HL-60/S4 treated with retinoic acid at 250 ng/mL for 4 days and 3 days (cell line): ENCODE measurements around the gene SMIM44.

ENCODE experiments used
- in situ Hi-C: fragments of 300-500 bp; cut with MboI; formaldehyde crosslinking; loops from 2 replicates; pipeline ENCODE4 v1.7.0; 2022; ENCODE audit warnings: low sequenced_read_pairs

The SMIM44 gene

DNA sequence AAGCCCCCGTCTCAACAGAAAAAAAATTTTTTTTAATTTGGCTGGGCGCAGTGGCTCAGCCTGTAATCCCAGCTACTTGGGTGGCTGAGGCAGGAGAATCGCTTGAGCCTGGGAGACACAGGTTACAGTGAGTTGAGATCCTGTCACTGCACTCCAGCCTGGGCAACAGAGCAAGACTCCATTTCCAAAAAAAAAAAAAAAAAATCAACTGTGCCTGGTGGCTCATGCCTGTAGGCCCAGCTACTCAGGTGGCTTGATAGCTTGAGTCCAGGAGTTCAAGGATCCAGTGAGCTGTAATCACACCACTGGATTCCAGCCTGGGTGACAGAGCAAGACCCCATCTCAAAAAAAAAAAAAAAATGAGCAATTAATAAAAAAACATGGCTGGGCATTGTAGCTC lies 18.5 kb upstream of the SMIM44 start:
- in situ Hi-C loops, result no loop called here

DNA sequence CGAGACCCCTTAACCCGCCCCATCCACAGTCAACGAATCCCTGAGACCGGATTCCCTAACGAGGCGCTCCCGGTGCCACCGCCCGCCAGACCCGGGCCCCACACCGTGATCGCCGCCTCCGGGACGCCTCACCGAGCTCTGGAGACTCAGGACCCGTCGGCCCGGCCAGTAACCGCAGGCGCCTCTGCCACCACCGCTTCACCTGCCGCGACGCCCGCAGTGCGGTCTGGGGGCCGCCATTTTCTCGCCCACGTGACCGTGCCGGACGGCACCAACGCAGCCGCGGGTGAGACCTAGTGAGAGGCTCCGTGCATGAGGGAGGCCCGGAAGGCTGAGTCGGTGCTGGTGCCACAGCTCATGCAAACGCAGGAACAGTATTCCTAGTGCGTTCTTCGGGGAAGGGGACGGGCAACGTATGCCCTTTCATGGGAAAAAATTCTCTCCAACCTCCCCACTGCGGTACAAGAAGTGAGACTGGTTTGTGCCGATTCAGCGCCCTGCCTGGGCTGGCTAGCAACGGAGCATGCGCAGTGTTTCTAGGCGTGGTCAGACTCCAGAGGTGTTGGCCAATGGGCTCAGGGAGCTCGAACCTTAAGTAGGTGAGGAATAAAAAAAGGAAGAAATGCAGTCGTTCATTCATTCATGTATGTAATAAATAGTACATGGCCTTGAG lies 17.3 kb upstream of the SMIM44 start, which contains the start of gene DOHH:
TSS of gene DOHH (minus strand) at position 246 of the 673 bp plus-strand sequence. CDS start 3,860 bp downstream, outside the sequence.
- in situ Hi-C loops, result no loop called here

DNA sequence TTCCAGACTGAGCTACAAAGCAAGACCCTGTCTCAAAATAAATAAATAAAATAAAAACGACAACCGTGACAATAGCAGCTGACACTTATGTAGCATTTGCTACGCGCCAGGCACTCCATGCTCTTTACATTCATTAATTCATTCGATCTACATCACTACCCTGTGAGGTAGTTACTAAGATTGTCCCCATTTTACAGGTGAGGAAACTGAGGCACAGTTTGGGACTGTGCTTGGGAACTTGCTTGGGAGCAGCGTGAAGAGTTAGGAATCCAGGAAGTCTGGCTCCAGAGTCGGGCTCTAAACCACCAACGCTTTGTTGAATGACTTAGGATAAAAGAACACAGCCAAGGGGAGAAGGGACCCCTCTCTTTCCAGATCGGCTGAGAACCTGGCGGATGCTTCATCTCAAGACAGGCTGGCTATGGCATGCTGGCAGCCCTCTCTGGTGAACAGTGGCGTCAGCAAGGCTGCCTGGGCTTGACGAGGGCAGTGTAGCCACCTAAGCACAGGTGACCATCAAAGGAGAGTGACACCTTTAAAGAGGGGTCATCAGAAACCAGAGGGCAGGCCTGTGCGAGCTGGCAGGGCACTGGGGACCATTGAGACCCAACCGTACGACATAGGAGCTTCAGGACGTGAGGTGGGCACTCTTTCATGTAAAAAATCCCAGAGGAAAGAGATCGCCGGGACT lies 16.6 kb upstream of the SMIM44 start:
- in situ Hi-C loops, result no loop called here

DNA sequence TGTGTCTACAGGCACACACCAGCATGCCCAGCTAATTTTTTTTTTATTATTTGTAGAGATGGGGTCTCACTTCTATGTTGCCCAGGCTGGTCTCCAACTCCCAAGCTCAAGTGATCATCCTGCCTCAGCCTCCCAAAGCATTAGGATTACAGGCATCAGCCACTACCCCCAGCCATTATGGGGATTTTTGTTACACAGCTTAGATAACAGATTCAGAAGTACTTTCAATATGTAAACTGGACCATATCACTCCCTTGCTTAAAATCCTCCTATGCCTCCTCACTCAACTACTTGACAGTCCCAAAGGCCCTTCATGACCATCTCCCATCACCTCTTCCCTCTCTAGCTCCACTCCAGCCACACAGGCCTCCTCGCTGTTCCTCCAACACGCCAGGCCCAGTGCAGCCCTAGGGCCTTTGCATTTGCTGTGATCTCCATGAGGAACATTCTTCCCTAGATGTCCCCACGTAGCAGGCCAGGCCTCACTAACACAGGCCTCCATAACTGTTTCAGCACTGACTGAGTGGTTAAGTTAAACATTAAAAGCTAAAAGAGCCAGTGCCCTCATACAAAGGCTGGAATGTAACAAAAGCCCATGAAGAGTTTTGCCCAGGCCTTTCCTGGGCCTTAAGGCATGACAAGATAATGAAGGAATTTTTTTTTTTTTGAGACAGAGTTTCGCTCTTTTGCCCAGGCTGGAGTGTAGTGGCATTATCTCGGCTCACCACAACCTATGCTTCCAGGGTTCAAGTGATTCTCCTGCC lies 14.7 kb upstream of the SMIM44 start:
- in situ Hi-C loops, result no loop called here

DNA sequence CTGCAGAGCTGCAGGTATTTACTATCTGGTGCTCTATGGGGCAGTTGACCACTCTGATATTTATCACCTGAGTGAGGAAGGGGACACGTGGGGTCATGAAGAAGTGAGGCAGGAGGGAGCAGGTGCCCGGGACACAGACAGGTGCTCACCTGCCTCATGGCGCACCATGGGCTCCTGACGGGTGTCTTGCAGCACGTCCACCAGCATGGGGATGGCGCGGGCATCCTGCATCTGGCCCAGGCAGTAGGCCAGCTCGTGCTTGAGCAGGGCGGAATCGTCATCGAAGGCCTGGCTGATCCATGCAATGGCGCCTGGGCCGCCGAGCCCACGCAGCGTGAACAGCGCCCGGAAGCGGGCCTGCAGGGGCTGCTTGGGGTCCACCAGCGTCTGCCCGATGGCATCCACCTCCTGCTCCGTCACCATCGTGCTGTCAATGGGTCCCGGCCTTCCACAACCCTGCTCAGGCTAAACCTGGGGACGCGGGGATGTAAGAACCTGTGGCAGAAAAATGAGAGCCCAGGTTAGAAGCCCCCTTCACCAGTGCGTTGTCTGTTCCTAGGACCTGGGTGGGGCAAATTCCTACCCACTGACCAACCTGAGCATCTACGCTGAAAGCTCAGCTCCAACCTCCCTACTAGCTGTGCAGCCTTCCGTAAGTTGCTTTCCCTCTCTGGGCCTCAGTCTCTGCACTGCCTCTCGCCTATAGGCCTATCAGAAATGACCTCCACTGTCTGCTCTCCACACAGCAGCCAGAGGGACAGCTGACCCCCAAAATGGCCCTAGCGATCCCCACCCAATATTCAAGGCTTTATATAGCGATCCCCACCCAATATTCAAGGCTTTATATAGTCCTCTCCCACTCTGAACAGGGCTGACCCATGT lies 13.4 kb upstream of the SMIM44 start:
- in situ Hi-C loops, result no loop called here

DNA sequence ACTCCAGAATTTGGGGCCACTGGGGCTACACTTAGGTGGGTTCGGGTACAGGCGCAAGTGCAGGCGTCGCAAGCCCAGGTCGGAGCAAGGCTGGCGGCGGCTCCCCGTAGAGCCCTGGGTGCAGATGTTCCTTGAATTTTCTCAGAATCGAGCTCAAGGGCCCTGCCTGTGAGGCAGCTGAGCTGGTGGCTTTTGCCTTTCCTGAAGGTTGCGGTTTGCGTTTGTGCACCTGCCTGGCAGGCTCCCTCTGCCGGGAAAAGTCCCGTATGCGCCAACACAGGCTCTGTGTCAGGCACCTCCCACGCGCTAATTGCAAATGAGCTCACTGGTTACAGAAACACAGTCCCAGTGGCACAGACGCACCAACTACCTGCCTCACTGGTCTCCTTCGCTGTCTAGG lies 11.3 kb upstream of the SMIM44 start:
- in situ Hi-C loops, result no loop called here

DNA sequence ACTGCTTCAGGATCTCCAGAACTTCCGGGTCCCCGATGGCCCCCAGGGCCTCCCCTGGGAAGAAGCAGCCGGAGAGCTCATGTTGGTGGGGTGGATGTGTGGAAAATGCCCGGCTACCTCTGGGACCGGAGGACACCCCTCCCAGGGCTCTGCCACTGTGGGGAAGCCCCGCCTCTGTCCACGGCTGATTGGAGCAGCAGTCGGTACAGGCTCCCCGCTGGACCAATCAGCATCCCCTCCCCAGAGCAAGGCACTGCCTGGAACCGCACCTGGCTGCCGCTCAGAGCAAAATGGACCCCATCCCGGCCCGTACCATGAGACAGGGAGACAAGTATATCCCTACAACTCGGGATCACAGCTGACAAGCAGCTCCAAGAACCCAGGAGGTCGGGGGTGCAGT lies 10.8 kb upstream of the SMIM44 start:
- in situ Hi-C loops, result no loop called here

DNA sequence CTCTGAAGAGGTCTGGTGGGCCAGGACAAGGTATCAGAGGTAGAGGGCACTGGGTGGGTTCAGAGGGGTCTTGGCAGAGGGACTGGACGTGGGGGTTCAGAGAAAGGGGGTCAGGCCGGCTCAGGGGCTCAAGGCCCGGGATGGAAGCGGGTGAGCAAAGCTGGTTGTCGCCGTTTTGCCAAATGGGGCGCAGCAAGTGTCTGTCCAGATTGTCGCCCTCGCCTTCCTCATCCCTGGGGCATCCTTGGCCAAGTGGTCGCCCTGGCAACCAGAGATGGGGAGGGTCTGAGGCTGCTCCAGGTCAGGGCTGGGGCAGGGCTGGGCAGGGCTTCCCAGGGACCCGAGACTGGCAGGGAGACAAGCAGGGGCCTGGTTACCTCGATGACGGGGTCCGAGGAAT lies 10.4 kb upstream of the SMIM44 start:
- in situ Hi-C loops, result no loop called here

DNA sequence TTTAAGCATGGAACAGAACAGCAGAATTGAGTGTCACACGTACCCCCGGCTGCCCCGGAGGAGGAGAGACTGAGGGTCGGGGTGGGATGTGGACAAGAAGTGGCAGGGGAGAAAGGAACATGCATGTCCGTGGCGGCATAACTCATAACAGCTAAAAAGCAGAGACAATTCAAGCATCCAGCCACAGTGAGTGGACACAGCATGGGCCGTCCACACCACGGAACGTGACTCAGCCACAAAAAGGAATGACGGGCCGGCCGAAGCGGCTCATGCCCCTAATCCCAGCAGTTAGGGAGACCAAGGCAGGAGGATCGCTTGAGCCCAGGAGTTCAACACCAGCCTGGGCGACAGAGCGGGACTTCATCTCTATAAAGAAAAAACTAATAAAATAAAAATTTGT lies 9.7 kb upstream of the SMIM44 start:
- in situ Hi-C loops, result no loop called here

DNA sequence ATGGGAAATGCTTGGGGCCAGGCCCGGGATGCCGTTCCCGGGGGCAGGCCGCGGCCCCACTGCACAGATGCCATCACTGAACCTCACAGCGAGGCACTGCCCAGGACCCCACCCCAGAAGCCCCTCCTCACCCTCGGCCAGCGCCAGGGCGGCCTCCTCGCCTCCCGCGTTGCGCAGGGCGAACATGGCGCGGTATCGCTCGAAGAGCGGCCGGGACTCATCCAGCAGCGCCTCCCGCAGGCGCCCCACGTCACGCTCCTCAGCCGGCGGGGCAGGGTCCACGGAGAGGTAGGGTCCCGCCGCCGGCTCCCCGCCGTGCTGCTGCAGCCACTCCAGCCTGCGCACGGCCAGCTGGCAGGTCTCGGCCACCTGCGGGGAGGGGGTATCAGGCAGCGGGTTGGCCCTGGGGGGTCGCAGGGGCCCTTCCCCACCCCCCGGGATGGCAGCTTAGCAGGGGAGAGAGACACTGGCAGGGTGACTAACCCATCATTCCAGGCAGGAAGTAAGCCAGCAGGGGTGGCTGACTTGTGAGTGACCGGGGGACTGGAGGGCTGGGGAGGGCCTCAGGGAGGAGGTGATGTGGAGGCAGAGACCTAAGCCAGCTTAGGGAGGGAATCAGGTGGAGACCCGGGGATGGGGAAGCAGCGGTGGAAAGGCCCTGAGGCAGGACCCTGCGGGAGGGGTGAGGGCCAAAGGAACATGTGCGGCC lies 9.0 kb upstream of the SMIM44 start:
- in situ Hi-C loops, result no loop called here

DNA sequence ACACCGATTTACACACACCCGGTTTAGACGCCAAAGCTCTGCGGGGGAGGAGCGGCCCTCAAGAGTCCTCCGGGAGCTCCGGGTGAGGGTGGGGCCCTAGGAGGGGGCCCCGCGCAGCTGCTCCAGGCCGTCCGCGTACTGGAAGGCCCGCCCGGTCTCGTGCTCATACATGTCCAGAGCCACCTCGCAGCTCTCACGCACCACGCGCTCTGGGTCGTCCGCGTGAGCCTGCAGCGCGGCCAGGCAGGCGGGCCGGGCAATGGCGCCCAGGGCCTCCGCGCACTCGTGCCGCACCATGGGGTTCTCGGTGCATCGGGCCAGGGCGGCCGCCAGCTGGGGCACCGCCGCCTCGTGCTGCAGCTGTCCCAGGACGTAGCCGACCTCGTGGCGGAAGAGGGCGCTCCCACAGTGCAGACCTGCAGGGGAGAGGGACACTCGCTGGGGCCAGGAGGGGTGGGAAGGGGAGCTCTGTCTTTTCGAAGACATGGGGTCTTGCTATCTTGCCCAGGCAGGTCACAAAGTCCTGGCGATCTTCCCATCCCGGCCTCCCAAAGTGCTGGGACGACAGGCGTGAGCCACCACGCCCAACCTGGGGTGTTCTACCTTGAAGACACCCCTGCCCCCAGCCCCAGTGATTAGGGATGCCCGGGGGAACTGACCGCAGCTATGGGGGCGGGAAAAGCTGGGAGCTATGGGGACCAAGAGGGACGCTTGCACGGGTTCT lies 8.3 kb upstream of the SMIM44 start:
- in situ Hi-C loops, result no loop called here

DNA sequence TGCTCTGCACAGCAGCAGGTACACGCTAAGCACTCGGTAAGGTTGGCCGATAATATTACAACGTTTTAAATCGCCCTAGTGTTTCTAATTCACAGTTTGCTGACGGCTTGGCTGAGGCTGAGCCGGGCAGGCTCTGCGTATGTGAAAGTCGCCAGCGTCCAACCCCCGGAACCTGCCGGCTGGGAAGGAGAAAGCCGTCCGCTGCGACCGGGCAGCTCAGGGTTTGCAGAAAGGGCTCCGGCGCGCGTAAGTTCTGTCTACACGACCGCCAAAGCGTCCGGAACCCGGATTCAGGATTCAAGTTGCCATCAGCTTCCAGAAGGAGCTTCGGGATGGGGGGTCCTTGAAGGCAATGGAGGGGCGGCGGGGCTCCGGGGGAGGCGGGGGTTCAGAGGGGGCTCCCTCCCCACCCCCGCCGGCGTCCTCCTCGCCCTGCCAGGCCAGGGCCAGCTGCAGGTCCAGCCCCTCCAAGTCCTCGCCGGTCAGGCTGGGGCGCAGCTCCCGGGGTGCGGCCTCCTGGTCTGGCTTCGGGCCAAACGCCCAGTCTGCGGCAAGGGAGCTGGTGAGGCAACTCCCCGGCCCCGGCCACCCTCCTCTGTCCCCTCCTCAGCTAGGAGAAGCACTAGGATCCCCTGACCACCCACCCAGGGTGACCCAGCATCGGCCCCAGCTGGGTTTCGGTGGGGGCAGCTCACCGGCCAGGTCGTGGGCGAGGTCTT lies 575 bp downstream of the SMIM44 start:
- in situ Hi-C loops, result loop anchor here (10.0 kb wide), 1 partner anchor 158 kb away; no protein-coding TSS in a partner anchor

DNA sequence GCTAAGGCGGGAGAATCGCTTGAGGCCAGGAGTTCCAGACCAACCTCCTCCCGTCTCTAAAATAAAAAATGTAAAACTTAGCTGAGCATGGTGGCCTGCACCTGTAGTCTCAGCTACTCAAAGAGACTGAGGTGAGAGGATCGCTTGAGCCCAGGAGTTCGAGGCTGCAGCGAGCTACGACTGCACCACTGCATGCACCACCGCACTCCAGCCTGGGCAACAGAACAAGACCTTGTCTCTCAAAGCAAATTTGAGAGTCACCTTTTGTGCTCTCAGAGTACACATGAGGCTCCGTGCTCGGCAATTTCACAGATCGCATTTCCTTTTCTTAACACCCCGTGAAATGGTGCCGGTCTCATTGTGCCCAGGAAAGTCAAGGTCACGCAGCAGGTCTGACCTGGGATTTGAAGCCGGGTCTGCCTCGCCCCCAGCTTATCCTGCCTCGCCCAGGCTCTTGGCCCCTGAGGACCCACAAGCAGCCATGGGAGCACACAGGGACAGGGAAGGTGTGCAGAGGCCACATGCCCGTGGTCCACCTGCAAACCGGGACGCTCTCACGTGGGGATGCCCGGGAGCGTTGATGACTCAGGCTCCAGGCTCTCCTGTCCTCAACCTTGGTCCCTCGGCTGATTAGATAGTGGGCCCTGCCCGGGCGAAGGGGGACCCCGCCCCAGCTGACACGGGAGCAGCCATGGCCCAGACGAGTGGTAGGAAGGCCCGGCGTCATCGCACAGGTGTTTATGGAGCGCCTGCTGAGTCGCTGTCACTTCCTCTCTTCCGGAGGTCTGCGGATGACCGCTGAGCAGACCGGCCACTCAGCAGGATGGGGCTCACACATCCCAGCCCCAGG lies 1.8 kb downstream of the SMIM44 start:
- in situ Hi-C loops, result loop anchor here (10.0 kb wide), 1 partner anchor 157 kb away; no protein-coding TSS in a partner anchor

DNA sequence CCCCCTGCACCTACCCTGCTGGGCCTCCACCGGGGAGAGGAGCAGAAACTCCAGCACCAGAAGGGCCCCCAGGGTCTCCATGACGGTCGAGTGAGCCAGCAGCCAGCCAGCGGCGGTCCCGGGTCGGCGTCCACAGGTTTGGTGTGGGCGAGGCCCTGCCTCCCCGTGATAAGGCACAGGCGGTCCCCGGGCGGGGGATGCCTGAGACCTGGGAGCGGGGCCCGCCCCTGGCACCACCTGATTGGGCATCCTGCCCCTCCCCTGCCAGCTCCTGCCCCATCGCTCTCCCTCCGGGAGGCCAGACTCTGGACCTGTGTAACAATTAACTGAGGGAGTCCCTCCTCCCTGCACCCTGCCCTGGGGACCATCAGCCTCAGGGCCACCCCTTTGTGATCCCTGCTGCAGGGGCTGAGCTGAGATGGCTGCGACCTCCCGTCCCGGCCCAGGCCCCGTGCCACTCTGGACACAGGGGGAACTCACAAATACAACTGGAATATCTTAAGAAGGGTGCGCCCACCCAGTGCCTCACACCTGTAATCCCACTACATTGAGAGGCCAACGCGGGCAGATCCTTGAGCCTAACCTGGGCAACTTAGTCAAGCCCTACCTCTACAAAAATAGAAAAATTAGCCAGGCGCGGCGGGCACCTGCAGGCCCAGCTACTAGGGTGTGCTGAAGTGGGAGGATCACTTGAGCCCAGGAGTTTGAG lies 2.7 kb downstream of the SMIM44 start, which contains the start of gene SMIM24:
TSS of gene SMIM24 (minus strand) at position 143 of the 709 bp plus-strand sequence. CDS start at position 81, 62 bp downstream.
- in situ Hi-C loops, result loop anchor here (10.0 kb wide), 1 partner anchor 156 kb away; no protein-coding TSS in a partner anchor

DNA sequence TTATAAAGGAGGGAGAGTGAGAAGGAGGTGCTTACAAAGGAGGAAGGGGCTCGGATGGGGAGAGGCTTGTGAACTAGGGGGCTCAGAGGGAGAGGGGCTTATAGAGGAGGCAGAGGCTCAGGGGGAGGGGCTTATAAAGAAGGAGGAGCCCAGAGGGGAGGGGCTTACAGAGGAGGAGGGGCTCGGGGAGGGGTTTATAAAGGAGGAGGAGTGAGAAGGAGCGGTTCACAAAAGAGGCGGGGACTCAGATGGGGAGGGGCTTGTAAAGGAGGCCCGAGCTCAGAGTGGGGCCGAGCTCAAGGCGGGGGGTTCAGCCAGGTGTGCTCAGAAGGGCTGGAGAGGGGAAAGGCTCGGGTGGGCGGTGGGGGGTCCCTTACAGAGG lies 3.4 kb downstream of the SMIM44 start:
- in situ Hi-C loops, result loop anchor here (10.0 kb wide), 1 partner anchor 155 kb away; no protein-coding TSS in a partner anchor

DNA sequence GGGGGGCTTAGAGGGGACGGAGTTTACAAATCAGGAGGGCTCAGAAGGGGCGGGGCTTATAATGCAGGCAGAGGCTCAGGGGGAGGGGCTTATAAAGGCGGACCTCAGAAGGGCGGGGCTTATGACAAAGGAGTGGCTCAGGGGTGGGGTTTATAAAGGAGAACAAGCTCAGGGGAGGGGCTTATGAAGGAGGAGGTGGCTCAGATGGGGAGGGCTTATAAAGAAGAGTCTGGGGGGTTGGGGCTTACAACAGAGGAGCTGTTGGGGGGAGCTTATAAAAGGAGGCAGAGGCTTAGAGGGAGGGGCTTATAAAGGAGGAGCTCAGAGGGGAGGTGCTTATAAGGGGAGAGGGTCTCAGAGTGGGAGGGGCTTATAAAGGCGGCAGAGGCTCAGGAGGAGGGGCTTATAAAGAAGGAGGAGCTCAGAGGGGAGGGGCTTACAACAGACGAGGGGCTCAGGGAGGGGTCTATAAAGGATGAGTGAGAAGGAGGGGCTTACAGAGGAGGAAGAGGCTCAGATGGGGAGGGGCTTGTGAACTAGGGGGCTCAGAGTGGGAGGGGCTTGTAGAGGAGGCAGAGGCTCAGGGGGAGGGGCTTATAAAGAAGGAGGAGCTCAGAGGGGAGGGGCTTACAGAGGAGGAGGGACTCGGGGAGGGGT lies 3.9 kb downstream of the SMIM44 start:
- in situ Hi-C loops, result no loop called here
